DMS 273 (cell line): ENCODE results near the gene GOLPH3L.
"Not testable (repeated sequence)": the region's sequence is repeated elsewhere in the genome, so short reads cannot be mapped to it uniquely, and the experiment has no call there.

Experiments used
- DNase-seq: peaks from one replicate; lab custom pipeline; 2025; ENCODE audit not compliant: unreplicated experiment; lab: John Stamatoyannopoulos, UW

GOLPH3L gene

GRCh38 chr1:150660584-150660983 is 36.4 kb downstream of the GOLPH3L start:
- no peak for DNase-seq

- DNase-seq, result not testable (repeated sequence)
Measured at GRCh38 chr1:150657064-150657463, 39.9 kb downstream of the GOLPH3L start.

GRCh38 chr1:150654635-150655034 is 42.3 kb downstream of the GOLPH3L start:
- not testable (repeated sequence) for DNase-seq

DNA sequence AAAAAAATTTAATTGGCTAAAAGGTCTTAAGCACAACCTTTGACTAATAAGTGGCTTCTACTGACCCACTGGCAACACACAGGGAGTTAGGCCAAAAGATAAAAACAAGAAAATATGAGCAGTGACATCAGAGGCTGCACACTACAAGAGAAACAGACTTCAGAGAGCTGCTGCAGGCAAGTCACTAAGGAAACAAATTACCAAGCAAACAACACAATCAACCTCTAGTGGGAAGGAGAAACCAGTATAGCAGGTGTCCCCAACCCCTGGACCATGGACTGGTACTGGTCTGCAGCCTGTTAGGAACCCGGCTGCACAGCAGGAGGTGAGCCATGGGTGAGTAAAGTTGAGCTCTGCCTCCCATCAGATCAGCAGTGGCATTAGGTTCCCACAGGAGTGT is 46.8 kb downstream of the GOLPH3L start:
- no peak for DNase-seq

DNA sequence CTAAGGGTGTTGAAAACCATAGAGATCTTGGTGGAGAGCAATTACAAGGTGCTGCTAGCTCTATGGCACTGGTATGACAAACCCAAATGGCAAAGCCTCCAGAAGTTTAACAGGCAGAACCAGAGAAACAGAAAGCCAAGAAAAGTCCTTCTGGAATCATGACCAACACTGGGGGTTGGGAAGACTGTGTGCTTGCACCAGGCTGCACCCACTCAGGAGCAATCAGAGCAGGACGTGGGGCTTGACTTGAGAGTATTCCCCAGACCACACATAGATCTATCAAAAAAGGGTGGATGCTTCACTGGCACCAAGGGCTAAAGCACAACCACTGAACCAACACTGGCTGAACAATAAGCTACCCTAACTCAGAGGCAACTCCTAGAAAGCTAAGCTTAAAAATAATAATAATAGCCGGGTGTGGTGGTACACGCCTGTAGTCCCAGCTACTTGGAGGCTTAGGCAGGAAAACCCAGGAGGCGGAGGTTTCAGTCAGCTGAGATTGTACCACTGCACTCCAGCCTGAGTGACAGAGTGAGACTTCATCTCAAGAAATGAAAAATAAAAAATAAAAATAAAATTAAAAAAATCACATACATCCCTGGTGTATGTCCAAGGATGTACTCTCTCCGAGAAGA is 47.4 kb downstream of the GOLPH3L start:
- DNase-seq, result no peak

DNA sequence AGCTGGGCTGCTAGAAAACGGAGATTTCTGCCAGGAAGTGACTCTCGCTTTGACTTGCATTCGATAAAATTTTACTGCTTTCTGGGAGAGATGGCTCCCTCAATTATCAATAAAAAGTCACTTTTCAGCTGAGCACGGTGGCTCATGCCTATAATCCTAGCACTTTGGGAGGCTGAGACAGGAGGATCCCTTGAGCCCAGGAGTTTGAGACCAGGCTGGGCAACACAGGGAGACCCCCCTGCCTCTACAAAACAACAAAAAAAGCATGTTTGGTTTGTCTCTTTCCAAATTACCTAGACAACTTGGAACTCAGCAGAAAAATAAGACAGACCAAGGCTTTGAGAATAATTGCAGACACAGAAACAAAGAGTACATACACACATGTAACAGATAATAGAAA is 54.7 kb downstream of the GOLPH3L start:
- no peak for DNase-seq

DNA sequence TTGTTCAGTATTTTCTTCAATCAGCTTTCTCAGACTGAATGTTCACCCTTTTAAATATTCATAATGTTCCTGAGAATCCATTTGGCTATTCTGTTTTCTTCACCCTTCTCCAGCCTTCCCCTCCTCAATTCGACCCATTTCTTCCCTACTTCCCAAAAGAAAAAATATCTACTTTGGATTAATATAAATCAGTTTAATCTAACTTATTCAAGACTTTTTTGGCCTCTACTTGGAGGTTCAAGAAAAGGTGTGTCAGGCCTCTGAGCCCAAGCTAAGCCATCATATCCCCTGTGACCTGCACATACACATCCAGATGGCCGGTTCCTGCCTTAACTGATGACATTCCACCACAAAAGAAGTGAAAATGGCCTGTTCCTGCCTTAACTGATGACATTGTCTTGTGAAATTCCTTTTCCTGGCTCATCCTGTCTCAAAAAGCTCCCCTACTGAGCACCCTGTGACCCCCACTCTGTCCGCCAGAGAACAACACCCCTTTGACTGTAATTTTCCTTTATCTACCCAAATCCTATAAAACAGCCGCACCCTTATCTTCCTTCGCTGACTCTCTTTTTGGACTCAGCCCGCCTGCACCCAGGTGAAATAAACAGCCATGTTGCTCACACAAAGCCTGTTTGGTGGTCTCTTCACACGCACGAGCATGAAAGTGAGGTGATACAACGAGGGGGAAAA is 55.7 kb downstream of the GOLPH3L start:
- not testable (repeated sequence) for DNase-seq

- DNase-seq, result not testable (repeated sequence)
Measured at GRCh38 chr1:150638430-150638829, 58.5 kb downstream of the GOLPH3L start.

- DNase-seq, result not testable (repeated sequence)
Measured at GRCh38 chr1:150634839-150635622, 61.9 kb downstream of the GOLPH3L start.

DNA sequence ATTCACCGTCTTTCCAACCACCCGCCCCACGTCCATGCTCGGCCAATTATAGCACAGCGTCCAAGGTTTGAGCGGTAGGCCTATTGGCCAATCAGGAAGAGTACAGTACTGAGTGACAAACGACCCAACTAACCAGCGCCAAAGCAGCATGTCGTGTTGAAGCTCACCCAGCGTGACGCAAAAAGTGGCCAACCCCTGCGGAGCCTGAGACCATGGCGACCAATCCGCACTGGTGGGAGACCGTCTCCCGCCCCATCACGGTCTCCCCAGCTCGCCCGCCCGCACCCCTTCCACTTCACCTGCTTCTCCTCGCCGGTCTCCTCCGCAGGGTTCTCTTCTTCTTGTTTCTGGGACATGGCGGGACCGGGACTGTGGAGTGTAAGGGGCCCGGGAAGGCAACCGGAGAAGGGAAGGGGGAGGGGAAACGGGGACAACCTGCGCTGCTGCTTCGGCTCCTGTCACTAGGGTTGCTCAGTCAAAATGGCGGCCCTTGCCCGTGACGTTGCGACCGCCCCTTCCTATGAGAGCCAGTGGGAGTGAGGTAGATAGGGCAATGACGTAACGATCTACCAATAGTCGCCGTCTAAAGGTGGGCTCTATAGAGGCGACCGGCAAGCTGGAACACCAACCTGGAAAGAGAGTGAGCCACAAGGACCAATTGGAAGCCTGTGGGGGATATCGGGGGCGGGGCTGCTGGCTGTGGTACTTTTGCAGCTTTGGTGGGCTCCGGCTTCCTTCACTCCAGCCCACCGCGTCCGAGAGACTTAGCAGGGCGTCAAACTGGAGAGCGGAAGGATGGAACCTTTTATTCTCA is 67.6 kb downstream of the GOLPH3L start, which contains the start of gene ENSA:
Gene ENSA, minus strand, starts transcription at position 498 of the 814 bp plus-strand sequence. Its CDS starts 142 bp downstream, at position 356.
- peak; percentile 100 for DNase-seq

- no peak for DNase-seq
Measured at GRCh38 chr1:150628766-150629114, 68.2 kb downstream of the GOLPH3L start.

DNA sequence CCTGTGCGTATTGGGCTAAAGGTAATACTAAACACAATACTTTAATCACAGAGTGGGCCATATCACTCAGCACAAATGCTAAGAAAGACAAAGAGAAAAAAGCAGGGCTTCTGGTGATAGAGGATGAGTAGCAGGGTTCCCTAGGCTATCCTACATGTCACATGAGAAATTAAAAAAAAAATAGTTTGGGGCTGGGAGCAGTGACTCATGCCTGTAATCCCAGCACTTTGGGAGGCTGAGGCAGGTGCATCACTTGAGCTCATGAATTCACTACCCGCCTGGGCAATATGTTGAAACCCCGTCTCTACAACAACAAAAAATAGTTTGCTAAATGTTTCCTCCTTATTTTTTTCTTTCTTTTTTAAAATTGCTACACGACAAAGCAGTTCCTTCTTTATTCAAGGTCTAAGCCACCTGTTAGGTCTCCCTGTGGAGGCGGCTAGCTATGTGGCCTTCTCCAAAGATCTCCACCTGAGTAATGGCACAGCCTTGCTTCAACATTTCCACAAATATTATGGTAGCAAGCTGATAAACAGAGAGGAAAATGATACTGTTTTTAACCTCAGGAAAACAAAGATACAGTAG is 69.0 kb downstream of the GOLPH3L start:
- DNase-seq, result no peak

DNA sequence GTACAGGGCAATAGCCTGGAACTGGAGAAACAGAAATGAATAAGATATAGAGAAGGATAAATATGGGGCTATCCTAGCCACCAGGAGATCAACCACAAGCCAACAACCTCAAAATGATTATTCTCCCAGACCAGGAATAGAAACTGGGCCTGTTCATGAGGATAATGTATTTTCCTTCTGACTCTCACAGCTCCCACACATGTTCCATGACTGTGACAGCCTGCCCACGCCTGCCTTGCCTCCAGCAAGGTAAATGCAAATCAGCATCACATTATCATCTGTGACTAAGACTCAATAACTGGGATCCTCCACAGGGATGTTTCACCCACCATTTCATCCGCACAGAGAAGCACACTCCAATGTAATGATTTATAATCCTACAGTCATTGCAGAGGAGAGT is 70.8 kb downstream of the GOLPH3L start:
- no peak for DNase-seq

GRCh38 chr1:150624546-150624945 is 72.4 kb downstream of the GOLPH3L start:
- DNase-seq, result not testable (repeated sequence)

GRCh38 chr1:150624134-150624533 is 72.8 kb downstream of the GOLPH3L start:
- DNase-seq, result not testable (repeated sequence)

- no peak for DNase-seq
Measured at GRCh38 chr1:150622303-150622975, 74.5 kb downstream of the GOLPH3L start.

DNA sequence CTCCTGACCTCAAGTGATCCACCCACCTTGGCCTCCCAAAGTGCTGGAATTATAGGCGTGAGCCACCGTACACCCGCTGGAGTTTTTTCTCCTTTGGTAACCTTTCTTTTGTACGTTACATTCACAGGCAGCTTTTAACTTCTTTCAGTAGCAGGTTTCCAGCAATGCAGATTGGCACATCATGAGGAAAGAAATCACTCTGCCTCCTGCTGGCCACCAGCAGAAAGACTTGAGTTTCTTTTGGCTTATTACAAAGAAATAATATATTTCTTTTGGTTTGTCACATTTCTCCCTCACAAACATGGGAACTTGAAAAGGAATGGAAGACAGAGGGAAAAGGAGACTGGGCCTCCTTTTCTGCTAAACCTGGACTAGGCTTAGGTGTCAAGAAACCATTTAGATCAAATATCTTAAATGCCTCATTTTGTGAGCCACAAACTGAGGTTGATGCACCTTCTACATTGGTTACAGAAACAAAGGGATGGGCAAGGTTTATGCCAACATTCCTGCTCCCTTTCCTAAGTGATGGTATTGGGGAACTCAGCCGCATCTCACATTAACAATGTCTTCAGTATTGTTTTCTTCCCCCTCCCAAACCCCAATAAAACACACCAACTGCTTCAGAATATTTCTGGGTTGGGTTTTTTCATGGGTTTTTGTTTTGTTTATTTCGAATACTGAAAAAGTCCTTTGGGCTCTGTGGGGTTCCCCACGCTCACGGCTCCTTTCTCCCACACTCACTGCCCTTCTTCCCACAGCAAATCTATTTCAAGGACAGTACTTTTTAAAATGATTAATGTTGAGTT is 75.3 kb downstream of the GOLPH3L start:
- peak; percentile 99 for DNase-seq

- DNase-seq, result no peak
Measured at GRCh38 chr1:150620919-150621318, 76.0 kb downstream of the GOLPH3L start.
